A549 (cell line): ENCODE data around the gene DYNLT2. TPM values are rescaled to one million over a fixed set of nuclear protein-coding genes. Genes with fewer than 3 reads are reported as not detected.

Experiments
- ATAC-seq, 2 experiments: fragments of 200-7000 bp in 1 of 2; fragments of >200 bp in 1 of 2; cut with Nextera tagmentation in 1 of 2; cut with Tn5 transposase in 1 of 2; 3 replicates each; pipeline versions ENCODE4 v1.8.0 to v1.9.1; 2018 to 2020; ENCODE audit warnings: mild to moderate bottlenecking in 1 of 2, moderate library complexity in 1 of 2
- CTCF ChIA-PET: fragments of 300-600 bp; sonication (Branson Sonifier 250); formaldehyde crosslinking; extraction: SDS; loops from one replicate; lab custom pipeline; 2021; ENCODE audit warnings: antibody characterized with exemption, inconsistent platforms; lab: Yijun Ruan, JAX
- POLR2A ChIA-PET: fragments of 350-600 bp; formaldehyde crosslinking; extraction: SDS; loops from one replicate; lab custom pipeline; 2021; ENCODE audit warnings: antibody characterized with exemption, inconsistent platforms; lab: Yijun Ruan, JAX
- DNase-seq, 2 experiments: peaks; one replicate each; pipeline versions ENCODE4 v3.0.0 to v3.0.0-alpha.2; 2011 to 2016; ENCODE audit warnings: low read depth in 1 of 2, low spot score in 1 of 2
- FAIRE-seq: peaks from 2 replicates; lab custom pipeline; 2011; peaks lifted over from hg19 to GRCh38; lab: Jason Lieb, UNC
- H3K27ac ChIP-seq, 2 experiments: fragments of >200 bp; sonication (Bioruptor Twin); formaldehyde crosslinking; 3 replicates each; pipeline ENCODE4 v1.5.1; 2016 to 2017
- H3K4me1 ChIP-seq: fragments of >200 bp; sonication (Bioruptor Twin); formaldehyde crosslinking; 3 replicates; pipeline ENCODE4 v1.6.1; 2016
- H3K4me2 ChIP-seq: fragments of >200 bp; sonication (Bioruptor Twin); formaldehyde crosslinking; 3 replicates; pipeline ENCODE4 v1.6.1; 2016
- H3K4me3 ChIP-seq: fragments of >200 bp; sonication (Bioruptor Twin); formaldehyde crosslinking; 3 replicates; pipeline ENCODE4 v1.5.1; 2016
- H3K9me3 ChIP-seq: fragments of >200 bp; sonication (Bioruptor Twin); formaldehyde crosslinking; 3 replicates; pipeline ENCODE4 v1.6.1; 2016
- BHLHE40 ChIP-seq: IDR thresholded peaks from 2 replicates; pipeline ENCODE4 v1.6.1; 2012; ENCODE audit warnings: low read depth, low read length, inconsistent platforms
- CBX8 ChIP-seq: fragments of 200-600 bp; sonication (generic); IDR thresholded peaks from 2 replicates; pipeline ENCODE4 v1.6.1; 2016
- FOSB ChIP-seq: fragments of 250-450 bp; sonication (Bioruptor Pico); IDR thresholded peaks from 2 replicates; pipeline ENCODE4 v1.5.0; 2020; ENCODE audit warnings: mild to moderate bottlenecking, moderate library complexity
- FOSL2 ChIP-seq, 2 experiments: fragments of 450-650 bp in 1 of 2; fragments of >200 bp in 1 of 2; sonication (Bioruptor Twin) in 1 of 2; formaldehyde crosslinking; IDR thresholded peaks; 2 replicates each; pipeline versions ENCODE4 v1.5.0 to v1.6.1; 2016 to 2020; ENCODE audit warnings: mild to moderate bottlenecking in 1 of 2, moderate library complexity in 1 of 2
- HDAC2 ChIP-seq: fragments of 200-600 bp; sonication (generic); IDR thresholded peaks from 2 replicates; pipeline ENCODE4 v1.6.1; 2016
- HEYL ChIP-seq: fragments of 250-450 bp; sonication (Bioruptor Pico); IDR thresholded peaks from 2 replicates; pipeline ENCODE4 v1.8.0; 2021; ENCODE audit warnings: mild to moderate bottlenecking, moderate library complexity
- HOXA7 ChIP-seq: fragments of 250-450 bp; sonication (Bioruptor Pico); IDR thresholded peaks from 2 replicates; pipeline ENCODE4 v1.5.0; 2020; ENCODE audit warnings: mild to moderate bottlenecking, moderate library complexity
- HOXB13 ChIP-seq: fragments of 250-450 bp; sonication (Bioruptor Pico); IDR thresholded peaks from 2 replicates; pipeline ENCODE4 v1.5.0; 2020; ENCODE audit warnings: low read depth, mild to moderate bottlenecking, moderate library complexity
- JUN ChIP-seq, 2 experiments: fragments of >200 bp; sonication (Bioruptor Twin); formaldehyde crosslinking; IDR thresholded peaks; 2 replicates in 1 of 2; 3 replicates in 1 of 2; pipeline ENCODE4 v1.6.1; 2016 to 2017
- JUNB ChIP-seq: fragments of >200 bp; sonication (Bioruptor Twin); formaldehyde crosslinking; IDR thresholded peaks from 2 replicates; pipeline ENCODE4 v1.6.1; 2016
- KDM5A ChIP-seq: fragments of 200-600 bp; sonication (generic); IDR thresholded peaks from 2 replicates; pipeline ENCODE4 v1.6.1; 2016; ENCODE audit warnings: antibody characterized with exemption, mild to moderate bottlenecking
- MAFK ChIP-seq: fragments of 450-650 bp; IDR thresholded peaks from 2 replicates; pipeline ENCODE4 v1.6.1; 2014; ENCODE audit not compliant: partially characterized antibody
- POLR2A ChIP-seq: IDR thresholded peaks from 2 replicates; pipeline ENCODE4 v1.6.1; 2012; ENCODE audit warnings: mild to moderate bottlenecking, low read length
- RAD21 ChIP-seq, 2 experiments: fragments of >200 bp in 1 of 2; sonication (Bioruptor Twin) in 1 of 2; formaldehyde crosslinking in 1 of 2; IDR thresholded peaks in 1 of 2; conservative IDR thresholded peaks in 1 of 2; 2 replicates in 1 of 2; 3 replicates in 1 of 2; pipeline ENCODE4 v1.6.1; 2012 to 2018; ENCODE audit warnings: inconsistent platforms in 1 of 2
- RARB ChIP-seq: fragments of 250-450 bp; sonication (Bioruptor Pico); IDR thresholded peaks from 2 replicates; pipeline ENCODE4 v1.8.0; 2021; ENCODE audit warnings: mild to moderate bottlenecking, moderate library complexity
- SMC3 ChIP-seq: fragments of >200 bp; sonication (Bioruptor Twin); formaldehyde crosslinking; IDR thresholded peaks from 3 replicates; pipeline ENCODE4 v1.6.1; 2018; ENCODE audit warnings: inconsistent platforms
- SREBF2 ChIP-seq: fragments of 450-650 bp; IDR thresholded peaks from 2 replicates; pipeline ENCODE4 v1.6.1; 2014; ENCODE audit warnings: mild to moderate bottlenecking, moderate library complexity
- TFCP2L1 ChIP-seq: fragments of 250-450 bp; sonication (Bioruptor Pico); IDR thresholded peaks from 2 replicates; pipeline ENCODE4 v1.5.0; 2021; ENCODE audit warnings: mild to moderate bottlenecking
- TP53 ChIP-seq: fragments of 250-450 bp; sonication (Bioruptor Pico); IDR thresholded peaks from 2 replicates; pipeline ENCODE4 v1.5.0; 2021; ENCODE audit warnings: mild to moderate bottlenecking, moderate library complexity
- ZC3H11A ChIP-seq: fragments of 450-650 bp; IDR thresholded peaks from 2 replicates; pipeline ENCODE4 v1.6.1; 2014; ENCODE audit warnings: antibody characterized with exemption, mild to moderate bottlenecking
- ZFP36 ChIP-seq: fragments of 450-650 bp; IDR thresholded peaks from 2 replicates; pipeline ENCODE4 v1.6.1; 2014; ENCODE audit warnings: borderline replicate concordance; ENCODE audit not compliant: partially characterized antibody
- WGBS: methylation state at CpG from one replicate; pipeline ENCODE4 v1.1.6; 2017; ENCODE audit errors: missing lambda C conversion rate; 5-methylcytosine and 5-hydroxymethylcytosine counted together
- polyA plus RNA-seq, 4 experiments: library from polyadenylated mRNA; depleted of rRNA in 3 of 4; stranded (reverse); fragments of >200 nt; fragmentation: RNase III in 1 of 4; extraction: RNeasy Plus Mini Kit Qiagen cat#74134 plus additional on column Dnase treatment in 1 of 4; gene quantifications; 2 replicates in 3 of 4; 3 replicates in 1 of 4; pipeline ENCODE4 v1.2.3, GENCODE V29; 2011 to 2017
- TF ChIP-seq, protein P1 (sequence below): fragments of 250-450 bp; sonication (Bioruptor Pico); IDR thresholded peaks from 2 replicates; pipeline ENCODE4 v1.5.0; 2020; ENCODE audit warnings: low read depth, mild to moderate bottlenecking, moderate library complexity
- TF ChIP-seq, protein P2 (sequence below): fragments of >200 bp; sonication (Bioruptor Twin); formaldehyde crosslinking; IDR thresholded peaks from 3 replicates; pipeline ENCODE4 v1.6.1; 2016
- TF ChIP-seq, protein P3 (sequence below): IDR thresholded peaks from 2 replicates; pipeline ENCODE4 v1.6.1; 2012
- TF ChIP-seq, protein P4 (sequence below): fragments of >200 bp; sonication (Bioruptor Twin); formaldehyde crosslinking; IDR thresholded peaks from 2 replicates; pipeline ENCODE4 v1.6.1; 2016

The DYNLT2 gene
- polyA plus RNA-seq, 2 of the 4 experiments (the other 2 are of a cell fraction), result 1.1 to 2.0 TPM

DNA sequence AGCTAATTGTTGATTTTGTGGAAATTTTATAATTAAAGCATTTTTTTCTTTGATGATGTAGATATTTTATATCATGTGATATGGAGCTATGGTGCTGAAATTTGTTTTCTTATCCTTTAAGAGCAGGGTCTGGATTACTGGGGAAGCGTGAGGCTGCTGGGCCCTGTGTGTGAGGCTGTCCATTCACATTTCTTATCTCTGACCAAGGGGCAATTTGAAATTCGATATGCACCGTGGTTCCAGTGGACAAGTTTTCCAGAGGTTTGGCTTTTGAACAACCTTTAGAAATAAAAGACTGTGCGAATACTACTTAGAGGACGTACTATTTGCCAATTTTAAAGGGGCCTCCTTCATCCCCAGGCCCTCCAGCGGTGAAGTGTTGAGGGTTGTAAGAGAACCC is 3.8 kb upstream of the DYNLT2 start:
- ChIA-PET POLR2A (no interaction called here), CTCF (no interaction called here)
- H3K4me2 ChIP-seq, result no peak overlapping the region
- H3K4me1 ChIP-seq, result peaks cover 9% of the 10 kb centered on the region; the same call in 1 of the 3 replicates
- H3K9me3 ChIP-seq, result no peaks in the 10 kb centered on the region
- DNase-seq, result no peak
- 88% methylated on average over 6 of the region's 6 CpGs for WGBS
- FAIRE-seq, result no peak
- no peak for ATAC-seq
- no peak overlapping the region for H3K4me3 ChIP-seq
- H3K27ac ChIP-seq, result no peak overlapping the region
- no peak for TF ChIP-seq HDAC2
- TF ChIP-seq FOSB (CRISPR knock-in tag), result no peak
- no peak for TF ChIP-seq JUN (IDR thresholded peaks at IDR 0.05)
- TF ChIP-seq ZC3H11A, result no peak
- TF ChIP-seq, protein P1, sequence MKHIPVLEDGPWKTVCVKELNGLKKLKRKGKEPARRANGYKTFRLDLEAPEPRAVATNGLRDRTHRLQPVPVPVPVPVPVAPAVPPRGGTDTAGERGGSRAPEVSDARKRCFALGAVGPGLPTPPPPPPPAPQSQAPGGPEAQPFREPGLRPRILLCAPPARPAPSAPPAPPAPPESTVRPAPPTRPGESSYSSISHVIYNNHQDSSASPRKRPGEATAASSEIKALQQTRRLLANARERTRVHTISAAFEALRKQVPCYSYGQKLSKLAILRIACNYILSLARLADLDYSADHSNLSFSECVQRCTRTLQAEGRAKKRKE (CRISPR knock-in tag), result no peak
- no peak for TF ChIP-seq RAD21 (conservative IDR thresholded peaks at IDR 0.05 in 1 of 2, IDR thresholded peaks at IDR 0.05 in 1 of 2)
- TF ChIP-seq SMC3, result no peak
- TF ChIP-seq POLR2A, result no peak

DNA sequence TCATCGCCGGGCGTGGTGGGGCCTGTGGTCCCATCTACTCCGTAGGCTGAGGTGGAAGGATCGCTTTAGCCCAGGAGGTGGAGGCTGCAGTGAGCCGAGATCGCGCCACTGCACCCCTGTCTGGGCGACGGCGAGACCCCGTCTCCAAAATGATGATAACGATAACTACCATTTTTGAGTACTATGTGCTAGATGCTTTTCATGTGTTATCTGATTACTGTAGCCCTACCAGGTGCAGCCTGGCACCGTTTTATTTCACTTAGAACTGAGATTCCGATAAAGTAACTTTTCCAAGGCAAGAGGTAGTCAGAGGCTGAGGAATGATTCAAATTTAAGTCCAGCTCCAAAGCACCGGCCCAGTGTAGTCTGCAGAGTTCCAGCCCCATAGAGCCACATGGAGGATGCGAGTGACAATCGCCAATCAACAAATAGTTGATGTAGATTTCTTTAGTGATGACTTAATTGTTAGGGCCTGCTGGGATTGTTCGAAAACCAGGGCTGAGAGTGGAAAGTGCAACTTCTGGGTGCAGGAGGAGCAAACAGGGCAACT is 777 bp upstream of the DYNLT2 start:
- ATAC-seq, result no peak; a peak in 2 of 6 replicates
- ChIA-PET CTCF (interaction anchor here (0.9 kb wide), 2 partner anchors 10 to 19 kb away, joined by 3 to 4 read pairs; no protein-coding TSS in a partner anchor), POLR2A (interaction anchor here (0.6 to 1.5 kb wide), 8 partner anchors 12 to 802 kb away, joined by 3 to 8 read pairs (median 6); partner anchors contain the start of genes C6orf120, TBP and WDR27)
- WGBS, result 23% methylated on average over 11 of the region's 19 CpGs
- H3K27ac ChIP-seq, result peak overlapping the region; percentile 94 to 100
- peaks cover 12% of the 10 kb centered on the region; the same call in 1 of the 3 replicates for H3K4me1 ChIP-seq
- peak overlapping the region; percentile 88 for H3K4me3 ChIP-seq
- FAIRE-seq, result no peak
- no peak for TF ChIP-seq HEYL
- TF ChIP-seq CBX8, result no peak
- TF ChIP-seq KDM5A, result no peak
- TF ChIP-seq, protein P2, sequence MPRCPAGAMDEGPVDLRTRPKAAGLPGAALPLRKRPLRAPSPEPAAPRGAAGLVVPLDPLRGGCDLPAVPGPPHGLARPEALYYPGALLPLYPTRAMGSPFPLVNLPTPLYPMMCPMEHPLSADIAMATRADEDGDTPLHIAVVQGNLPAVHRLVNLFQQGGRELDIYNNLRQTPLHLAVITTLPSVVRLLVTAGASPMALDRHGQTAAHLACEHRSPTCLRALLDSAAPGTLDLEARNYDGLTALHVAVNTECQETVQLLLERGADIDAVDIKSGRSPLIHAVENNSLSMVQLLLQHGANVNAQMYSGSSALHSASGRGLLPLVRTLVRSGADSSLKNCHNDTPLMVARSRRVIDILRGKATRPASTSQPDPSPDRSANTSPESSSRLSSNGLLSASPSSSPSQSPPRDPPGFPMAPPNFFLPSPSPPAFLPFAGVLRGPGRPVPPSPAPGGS, result no peak
- no peak for TF ChIP-seq HOXA7
- TF ChIP-seq TP53 (CRISPR knock-in tag), result no peak
- TF ChIP-seq HOXB13 (CRISPR knock-in tag), result no peak
- no peak for TF ChIP-seq SREBF2
- TF ChIP-seq MAFK, result no peak
- TF ChIP-seq, protein P3, sequence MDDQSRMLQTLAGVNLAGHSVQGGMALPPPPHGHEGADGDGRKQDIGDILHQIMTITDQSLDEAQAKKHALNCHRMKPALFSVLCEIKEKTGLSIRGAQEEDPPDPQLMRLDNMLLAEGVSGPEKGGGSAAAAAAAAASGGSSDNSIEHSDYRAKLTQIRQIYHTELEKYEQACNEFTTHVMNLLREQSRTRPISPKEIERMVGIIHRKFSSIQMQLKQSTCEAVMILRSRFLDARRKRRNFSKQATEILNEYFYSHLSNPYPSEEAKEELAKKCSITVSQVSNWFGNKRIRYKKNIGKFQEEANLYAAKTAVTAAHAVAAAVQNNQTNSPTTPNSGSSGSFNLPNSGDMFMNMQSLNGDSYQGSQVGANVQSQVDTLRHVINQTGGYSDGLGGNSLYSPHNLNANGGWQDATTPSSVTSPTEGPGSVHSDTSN, result no peak
- TF ChIP-seq POLR2A, result no peak
- no peak for TF ChIP-seq FOSL2 (IDR thresholded peaks at IDR 0.05)
- no peak for TF ChIP-seq FOSL2 (CRISPR knock-in tag; IDR thresholded peaks at IDR 0.05)
- TF ChIP-seq RARB (CRISPR knock-in tag), result no peak
- TF ChIP-seq ZFP36, result no peak
- no peak for TF ChIP-seq HDAC2
- no peak for TF ChIP-seq TFCP2L1 (CRISPR knock-in tag)
- TF ChIP-seq JUNB, result no peak
- H3K9me3 ChIP-seq, result no peaks in the 10 kb centered on the region
- peak overlapping the region; percentile 67 for H3K4me2 ChIP-seq
- DNase-seq, result no peak

DNA sequence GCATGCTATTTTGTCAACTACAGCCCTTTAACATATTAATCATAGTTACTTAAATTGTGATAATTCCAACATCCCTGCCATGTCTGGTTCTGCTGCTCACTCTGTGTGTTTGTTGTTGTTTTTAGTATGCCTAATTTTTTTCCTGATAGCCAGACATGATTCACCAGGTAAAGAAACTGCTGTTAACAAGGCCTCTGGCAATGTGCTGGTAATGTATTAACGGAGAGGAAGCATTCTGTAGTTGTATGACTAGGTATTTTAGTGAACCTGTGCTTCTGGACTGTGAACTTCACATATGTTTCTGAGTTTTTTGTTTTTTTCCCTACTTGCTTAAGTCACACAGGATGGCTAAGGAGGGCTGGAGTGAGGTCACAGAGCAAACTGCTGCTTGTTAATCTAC is 4.8 kb downstream of the DYNLT2 start:
- H3K4me1 ChIP-seq, result peaks cover 6% of the 10 kb centered on the region; the same call in 1 of the 3 replicates
- ATAC-seq (no peak), DNase-seq (no peak), FAIRE-seq (no peak)
- H3K4me2 ChIP-seq, result no peak overlapping the region
- TF ChIP-seq, protein P4, sequence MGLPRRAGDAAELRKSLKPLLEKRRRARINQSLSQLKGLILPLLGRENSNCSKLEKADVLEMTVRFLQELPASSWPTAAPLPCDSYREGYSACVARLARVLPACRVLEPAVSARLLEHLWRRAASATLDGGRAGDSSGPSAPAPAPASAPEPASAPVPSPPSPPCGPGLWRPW, result no peak
- TF ChIP-seq TP53 (CRISPR knock-in tag), result no peak
- TF ChIP-seq BHLHE40, result no peak
- ChIA-PET POLR2A (no interaction called here), CTCF (no interaction called here)
- no peaks in the 10 kb centered on the region for H3K9me3 ChIP-seq
- no peak overlapping the region for H3K27ac ChIP-seq
- 82% methylated on average over 1 of the region's 1 CpG for WGBS
- H3K4me3 ChIP-seq, result no peak overlapping the region
